ENCODE data around the gene MAMLD1. TPM values are rescaled to one million over a fixed set of nuclear protein-coding genes. Genes with fewer than 3 reads are reported as not detected.

MAMLD1 gene
- polyA plus RNA-seq, 6 donors from 2014 or later: 0.37 to 1.0 (median 0.75) TPM; not detected in 1

DNA sequence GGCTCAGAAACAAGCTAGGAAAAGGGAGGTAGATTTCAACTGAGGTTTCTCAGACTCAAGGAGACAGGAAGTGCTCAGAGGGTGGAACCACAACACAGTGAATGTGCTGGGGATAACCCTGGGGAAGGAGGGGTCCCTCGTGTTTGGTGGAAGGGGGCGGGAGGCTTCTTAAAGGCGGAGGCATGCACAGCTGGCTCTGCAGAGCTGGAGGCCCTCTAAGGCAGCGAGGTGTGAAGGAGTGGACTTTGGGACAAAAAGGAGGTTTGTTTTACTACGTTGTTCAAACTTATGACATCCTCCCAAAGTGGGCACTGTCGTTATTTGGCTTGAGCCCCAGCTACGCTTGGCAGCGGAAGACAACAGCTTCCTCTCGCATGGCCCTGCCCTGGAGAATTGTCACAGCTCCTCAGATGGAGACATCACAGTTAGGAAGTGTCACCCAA, 183.6 kb downstream of the MAMLD1 start:
- Mint-ChIP-seq H3K27ac (peak overlapping the region in 4 of 6 donors; percentile 28 to 75 (median 50)), H3K4me3 (peak overlapping the region; percentile 53 to 87 (median 80)), H3K4me1 (peaks cover 34 to 45% (median 36%) of the 10 kb centered on the region in 3 donors), H3K9me3 (peaks cover 0 to 3% (median 0%) of the 10 kb centered on the region in 7 donors), H3K27me3 (no peaks in the 10 kb centered on the region), H3K36me3 (no peaks in the 10 kb centered on the region)
- no peak for DNase-seq
- peak; percentile 8 to 26 for ATAC-seq (ENCODE audit: low read depth in 2 of 2)

GRCh38 chrX:150547375-150548115, 184.4 kb downstream of the MAMLD1 start:
- H3K27me3 Mint-ChIP-seq: no peaks in the 10 kb centered on the region
- H3K4me1 Mint-ChIP-seq: peaks cover 29 to 37% (median 31%) of the 10 kb centered on the region in 3 donors
- H3K9me3 Mint-ChIP-seq: peaks cover 0 to 3% (median 0%) of the 10 kb centered on the region in 7 donors
- DNase-seq (no peak), ATAC-seq (ENCODE audit: low read depth in 2 of 2) (peak; percentile 38 to 53)
- H3K4me3 Mint-ChIP-seq: peak overlapping the region; percentile 64 to 92 (median 85)
- H3K27ac Mint-ChIP-seq: peak overlapping the region in 3 of 6 donors; percentile 51 to 93 (median 62)
- no peaks in the 10 kb centered on the region for H3K36me3 Mint-ChIP-seq

DNA sequence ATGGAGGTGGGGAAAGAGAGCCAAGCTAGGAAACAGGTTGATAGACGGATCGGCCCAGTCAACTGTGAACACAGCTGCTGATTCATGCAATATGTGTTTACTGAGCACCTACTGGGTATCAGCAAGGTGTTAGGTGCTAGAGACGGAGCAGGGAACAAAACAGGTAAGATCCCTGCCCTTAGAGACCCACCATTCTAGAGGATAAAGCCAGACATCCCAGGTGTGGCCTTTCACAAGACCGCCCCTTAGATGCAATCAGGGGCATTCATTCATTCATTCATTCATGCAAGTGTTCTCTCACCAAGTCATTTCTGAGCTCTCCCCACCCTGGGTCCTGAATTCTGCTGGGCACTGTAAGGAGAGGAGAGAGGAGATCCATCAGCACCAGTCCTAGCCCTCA, 185.1 kb downstream of the MAMLD1 start:
- Mint-ChIP-seq H3K27me3 (no peaks in the 10 kb centered on the region), H3K9me3 (peaks cover 0 to 3% (median 0%) of the 10 kb centered on the region in 7 donors), H3K4me1 (peaks cover 24 to 30% (median 24%) of the 10 kb centered on the region in 3 donors), H3K36me3 (no peaks in the 10 kb centered on the region), H3K27ac (peak overlapping the region in 4 of 6 donors; percentile 51 to 93 (median 62)), H3K4me3 (peak overlapping the region; percentile 64 to 92 (median 85))
- DNase-seq (no peak), ATAC-seq (ENCODE audit: low read depth in 2 of 2) (no peak)

DNA sequence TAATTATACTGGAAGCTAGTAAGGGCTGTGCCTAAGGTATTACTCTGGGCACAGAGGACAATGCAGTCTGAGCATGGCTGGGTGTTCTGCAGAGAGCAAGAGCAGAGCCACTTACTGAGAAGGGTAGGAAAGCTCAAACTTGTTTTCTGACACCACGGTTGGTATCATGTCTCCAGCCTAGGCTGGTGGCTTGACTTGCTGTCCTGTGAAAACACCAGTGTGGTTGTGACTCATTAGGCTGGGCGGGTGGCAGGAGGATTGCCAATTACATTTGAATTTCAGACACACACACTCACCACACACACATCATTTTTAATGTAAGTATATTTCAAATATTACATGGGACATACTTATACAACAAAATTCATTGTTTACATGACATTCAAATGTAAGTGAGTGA, 185.6 kb downstream of the MAMLD1 start:
- no peaks in the 10 kb centered on the region for H3K36me3 Mint-ChIP-seq
- no peak for DNase-seq
- H3K27me3 Mint-ChIP-seq: no peaks in the 10 kb centered on the region
- H3K9me3 Mint-ChIP-seq: peaks cover 0 to 3% (median 0%) of the 10 kb centered on the region in 7 donors
- H3K4me1 Mint-ChIP-seq: peaks cover 19 to 25% (median 20%) of the 10 kb centered on the region in 3 donors
- peak overlapping the region in 2 of 8 donors; percentile 61 to 86 for H3K4me3 Mint-ChIP-seq
- no peak for ATAC-seq (ENCODE audit: low read depth in 2 of 2)
- no peak overlapping the region for H3K27ac Mint-ChIP-seq

DNA sequence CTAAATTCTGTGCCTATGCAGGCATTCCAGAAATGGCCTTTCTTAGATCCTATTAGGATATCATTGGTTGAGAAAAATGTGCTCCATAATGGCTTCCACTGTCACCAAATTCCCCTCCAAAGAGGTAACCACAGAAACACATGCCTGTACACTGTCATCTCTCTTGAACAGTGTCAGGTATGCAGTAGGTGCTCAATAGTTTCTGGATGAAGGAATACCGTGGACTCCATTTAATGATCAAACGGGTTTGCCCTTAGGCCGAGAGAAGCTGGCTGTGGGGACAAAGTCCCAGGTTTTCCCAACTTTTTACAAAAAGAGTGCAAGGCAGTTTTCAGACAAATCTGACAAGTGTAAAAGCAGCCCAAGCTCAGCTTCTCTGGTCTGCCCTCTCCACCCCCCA, 188.8 kb downstream of the MAMLD1 start:
- no peak for ATAC-seq (ENCODE audit: low read depth in 2 of 2)

GRCh38 chrX:150558424-150558823, 195.3 kb downstream of the MAMLD1 start:
- no peak for DNase-seq
- no peaks in the 10 kb centered on the region for H3K36me3 Mint-ChIP-seq
- no peak overlapping the region for H3K4me3 Mint-ChIP-seq
- ATAC-seq (ENCODE audit: low read depth in 2 of 2): no peak
- H3K27ac Mint-ChIP-seq: no peak overlapping the region
- no peaks in the 10 kb centered on the region for H3K4me1 Mint-ChIP-seq
- H3K9me3 Mint-ChIP-seq: peaks cover 0 to 7% (median 0%) of the 10 kb centered on the region in 7 donors
- H3K27me3 Mint-ChIP-seq: no peaks in the 10 kb centered on the region

More for the DNA sequence above, 188.8 kb downstream of the MAMLD1 start:
- Mint-ChIP-seq H3K27me3 (no peaks in the 10 kb centered on the region), H3K9me3 (peaks cover 0 to 7% (median 0%) of the 10 kb centered on the region in 7 donors), H3K27ac (no peak overlapping the region), H3K4me3 (no peak overlapping the region), H3K4me1 (peaks cover 7 to 11% (median 8%) of the 10 kb centered on the region in 3 donors), H3K36me3 (no peaks in the 10 kb centered on the region)
- no peak for DNase-seq

Other genes starting within 250 kb of the MAMLD1 start
- gene MTM1, start 205.3 kb downstream of the MAMLD1 start, polyA plus RNA-seq (ENCODE audit: low read depth in 6 of 6): 10 to 100 TPM; 18.4 to 30.7 (median 26.9) TPM

Data from naive B cell (primary cell).